HepG2 (cell line): ENCODE measurements around the gene IL1RL2. TPM values are rescaled to one million over a fixed set of nuclear protein-coding genes. Genes with fewer than 3 reads are reported as not detected.

Source experiments
- ATAC-seq: fragments of 200-7000 bp; cut with Tn5 transposase; 3 replicates; pipeline ENCODE4 v1.9.1; 2020; ENCODE audit warnings: mild to moderate bottlenecking, moderate library complexity
- BruUV-seq: library from RNA; stranded (reverse); fragments of 400-500 nt; replicated peaks from 2 replicates; lab custom pipeline; 2021; lab: Mats Ljungman, UMichigan
- CTCF ChIA-PET: fragments of 300-600 bp; formaldehyde crosslinking; extraction: SDS; loops from one replicate; lab custom pipeline; 2021; ENCODE audit warnings: low total read pairs, inconsistent platforms, low intra/inter-chr PET ratio; lab: Yijun Ruan, JAX
- POLR2A ChIA-PET: fragments of 350-600 bp; sonication (Branson Sonifier 250); formaldehyde crosslinking; loops from one replicate; lab custom pipeline; 2020; ENCODE audit warnings: antibody characterized with exemption, inconsistent platforms; lab: Yijun Ruan, JAX
- DNase-seq: peaks from one replicate; pipeline ENCODE4 v3.0.0-alpha.2; 2015; ENCODE audit warnings: low spot score
- FAIRE-seq: peaks from 3 replicates; lab custom pipeline; 2011; peaks lifted over from hg19 to GRCh38; lab: Jason Lieb, UNC
- H2AFZ ChIP-seq: one replicate; pipeline ENCODE4 v1.6.1; 2011; ENCODE audit warnings: low read length, inconsistent platforms
- H3K27ac ChIP-seq: fragments of 300-600 bp; 3 replicates; pipeline ENCODE4 v1.8.0; 2011; ENCODE audit warnings: mixed run types, mild to moderate bottlenecking, mixed read lengths, low read length, inconsistent platforms; ENCODE audit not compliant: insufficient read depth; ENCODE audit errors: extremely low read length
- H3K27me3 ChIP-seq, 2 experiments: fragments of 200-600 bp in 1 of 2; 2 replicates in 1 of 2; 3 replicates in 1 of 2; pipeline versions ENCODE4 v1.6.0 to v1.8.0; 2011; ENCODE audit warnings: low read length in 2 of 2, mild to moderate bottlenecking in 2 of 2, moderate library complexity in 2 of 2, inconsistent platforms in 1 of 2; ENCODE audit not compliant: insufficient read depth in 2 of 2, control insufficient read depth in 1 of 2
- H3K36me3 ChIP-seq, 2 experiments: fragments of 200-600 bp in 1 of 2; replicated peaks in 1 of 2; 2 replicates in 1 of 2; 3 replicates in 1 of 2; pipeline versions ENCODE4 v1.5.1 to v1.8.0; 2011; ENCODE audit warnings: low read length in 2 of 2, inconsistent platforms in 1 of 2; ENCODE audit not compliant: insufficient read depth in 2 of 2, control insufficient read depth in 1 of 2
- H3K4me1 ChIP-seq: 2 replicates; pipeline ENCODE4 v1.5.1; 2012; ENCODE audit warnings: low read length, inconsistent platforms; ENCODE audit not compliant: insufficient read depth
- H3K4me2 ChIP-seq: 2 replicates; pipeline ENCODE4 v1.6.0; 2011; ENCODE audit warnings: low read depth, low read length, inconsistent platforms
- H3K4me3 ChIP-seq, 3 experiments: fragments of 200-600 bp in 1 of 3; sonication (generic), shearing (Covaris generic) in 1 of 3; replicated peaks in 1 of 3; 2 replicates each; pipeline ENCODE4 v1.5.1; 2011 to 2016; ENCODE audit warnings: low read length in 3 of 3, inconsistent platforms in 2 of 3, low read depth in 2 of 3, mild to moderate bottlenecking in 2 of 3, control low read depth in 1 of 3, mixed read lengths in 1 of 3; ENCODE audit not compliant: insufficient read depth in 1 of 3
- H3K79me2 ChIP-seq: one replicate; pipeline ENCODE4 v1.6.1; 2011; ENCODE audit warnings: low read length, inconsistent platforms; ENCODE audit not compliant: insufficient read depth
- H3K9ac ChIP-seq: 2 replicates; pipeline ENCODE4 v1.6.0; 2011; ENCODE audit warnings: mild to moderate bottlenecking, low read depth, low read length, inconsistent platforms; ENCODE audit not compliant: insufficient read depth
- H3K9me3 ChIP-seq: 2 replicates; pipeline ENCODE4 v1.5.1; 2012; ENCODE audit warnings: mild to moderate bottlenecking, low read length
- H4K20me1 ChIP-seq: 2 replicates; pipeline ENCODE4 v1.6.0; 2011; ENCODE audit warnings: inconsistent platforms, mild to moderate bottlenecking, low read length, moderate library complexity; ENCODE audit not compliant: insufficient read depth
- AGO2 ChIP-seq: fragments of 200-400 bp; formaldehyde crosslinking; optimal IDR thresholded peaks from 2 replicates; pipeline ENCODE3; 2017; ENCODE audit warnings: mild to moderate bottlenecking, low read depth, low read length, moderate library complexity
- CBX1 ChIP-seq: IDR thresholded peaks from one replicate; pipeline ENCODE4 v1.6.1; 2016; ENCODE audit warnings: antibody characterized with exemption, low read depth
- FOXM1 ChIP-seq: sonication (generic); formaldehyde crosslinking; IDR thresholded peaks from 2 replicates; pipeline ENCODE4 v1.5.0; 2020; ENCODE audit warnings: missing genetic modification reagents
- HNRNPH1 ChIP-seq: fragments of 200-400 bp; formaldehyde crosslinking; optimal IDR thresholded peaks from 2 replicates; pipeline ENCODE3; 2017; ENCODE audit warnings: mild to moderate bottlenecking, low read depth, low read length
- MLXIP ChIP-seq: sonication (generic); formaldehyde crosslinking; IDR thresholded peaks from 2 replicates; pipeline ENCODE4 v1.9.0; 2021; ENCODE audit warnings: missing genetic modification reagents, borderline replicate concordance
- RBM22 ChIP-seq: fragments of 200-400 bp; formaldehyde crosslinking; optimal IDR thresholded peaks from 2 replicates; pipeline ENCODE3; 2017; ENCODE audit warnings: mild to moderate bottlenecking, low read length, moderate library complexity
- SIX4 ChIP-seq: sonication (generic); formaldehyde crosslinking; IDR thresholded peaks from 2 replicates; pipeline ENCODE4 v1.4.0; 2020; ENCODE audit warnings: missing genetic modification reagents
- SUZ12 ChIP-seq: fragments of 150-350 bp; IDR thresholded peaks from 2 replicates; pipeline ENCODE4 v1.6.1; 2014; ENCODE audit warnings: low read depth, low read length
- TBX3 ChIP-seq: fragments of 450-650 bp; IDR thresholded peaks from 2 replicates; pipeline ENCODE4 v1.6.1; 2017; ENCODE audit warnings: antibody characterized with exemption, mild to moderate bottlenecking, inconsistent platforms, borderline replicate concordance
- ZBTB7A ChIP-seq: sonication (generic); formaldehyde crosslinking; IDR thresholded peaks from 2 replicates; pipeline ENCODE4 v1.8.0; 2022; ENCODE audit warnings: mild to moderate bottlenecking, missing genetic modification reagents
- ZNF543 ChIP-seq: sonication (generic); formaldehyde crosslinking; IDR thresholded peaks from 2 replicates; pipeline ENCODE4 v1.4.0; 2020; ENCODE audit warnings: mild to moderate bottlenecking, missing genetic modification reagents
- ZNF572 ChIP-seq: sonication (generic); formaldehyde crosslinking; IDR thresholded peaks from 2 replicates; pipeline ENCODE4 v1.5.1; 2020; ENCODE audit warnings: mild to moderate bottlenecking, missing genetic modification reagents
- ZNF749 ChIP-seq: sonication (generic); formaldehyde crosslinking; IDR thresholded peaks from 2 replicates; pipeline ENCODE4 v1.8.0; 2022; ENCODE audit warnings: mild to moderate bottlenecking, missing genetic modification reagents, moderate library complexity, borderline replicate concordance
- ZNF816 ChIP-seq: sonication (generic); formaldehyde crosslinking; IDR thresholded peaks from 2 replicates; pipeline ENCODE4 v1.8.0; 2022; ENCODE audit warnings: missing genetic modification reagents, mild to moderate bottlenecking, borderline replicate concordance
- WGBS: methylation state at CpG from one replicate; pipeline ENCODE4 v1.1.6; 2017; ENCODE audit warnings: low lambda C conversion rate; 5-methylcytosine and 5-hydroxymethylcytosine counted together
- in situ Hi-C: cut with HindIII; loops from 2 replicates; pipeline ENCODE4 v1.10.0; 2017; ENCODE audit warnings: low pct_unique_long_range_greater_than_20kb; ENCODE audit not compliant: extremely low pct_ligation_motif_present
- intact Hi-C: fragments of 100-400 bp; cut with micrococcal nuclease; formaldehyde crosslinking; loops from one replicate; pipeline ENCODE4 v1.10.0; 2022; ENCODE audit not compliant: unreplicated experiment
- polyA plus RNA-seq, 8 experiments: library from polyadenylated mRNA; depleted of rRNA in 3 of 8; stranded (reverse) in 7 of 8; unstranded in 1 of 8; fragments of >200 nt; fragmentation: Illumina TruSeq in 4 of 8; extraction: Trizol in 4 of 8; gene quantifications; 2 replicates each; pipeline versions ENCODE4 v1.2.1 to v1.2.3, GENCODE V29; 2011 to 2016; ENCODE audit warnings: low read depth in 4 of 8, missing spikeins in 1 of 8, mixed read lengths in 1 of 8; ENCODE audit not compliant: insufficient read depth in 1 of 8
- total RNA-seq, 5 experiments: library from RNA; depleted of rRNA; stranded (reverse); fragments of >200 nt; fragmentation: Illumina TruSeq; extraction: Trizol; gene quantifications; 2 replicates each; pipeline ENCODE4 v1.2.3, GENCODE V29; 2016; ENCODE audit warnings: low read depth in 1 of 5
- TF ChIP-seq, protein P1 (sequence below): IDR thresholded peaks from 2 replicates; pipeline ENCODE4 v1.6.1; 2016; ENCODE audit warnings: mild to moderate bottlenecking
- TF ChIP-seq, protein P2 (sequence below): sonication (generic); formaldehyde crosslinking; IDR thresholded peaks from 2 replicates; pipeline ENCODE4 v1.4.0; 2020; ENCODE audit warnings: missing genetic modification reagents, mild to moderate bottlenecking, borderline replicate concordance

Gene IL1RL2
- total and polyA plus RNA-seq, 2 of the 13 experiments (the other 11 are each of a cell fraction or from before 2014, with no cell fraction given): 0.03 TPM; not detected in 1

DNA sequence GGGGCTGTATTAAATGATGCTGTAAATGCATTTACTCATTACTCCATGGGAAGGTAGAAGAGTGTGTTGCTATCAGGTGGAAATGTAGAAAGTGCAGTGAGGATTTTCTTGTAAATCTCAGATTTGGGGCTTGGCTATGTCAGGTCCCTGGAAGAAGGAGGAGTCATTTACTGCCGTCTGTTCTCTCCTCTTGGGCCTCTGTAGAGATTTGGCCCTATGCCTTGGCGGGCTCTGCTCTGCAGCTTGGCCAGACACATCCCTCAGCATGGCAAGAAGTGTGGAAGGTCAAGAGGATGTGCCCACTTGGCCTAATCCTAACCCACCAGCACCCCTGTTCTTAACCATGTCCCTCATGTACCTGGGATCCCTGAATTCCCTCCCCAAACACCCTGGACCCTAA lies 37.6 kb upstream of the IL1RL2 start (continued):
- TF ChIP-seq ZNF749 (CRISPR knock-in tag) (no peak), SIX4 (CRISPR knock-in tag) (no peak), CBX1 (no peak), TBX3 (no peak), ZBTB7A (CRISPR knock-in tag) (0 out of 2 replicates have a peak, but pooled peaks have one; percentile 33), MLXIP (CRISPR knock-in tag) (no peak)
- TF ChIP-seq, protein P1, sequence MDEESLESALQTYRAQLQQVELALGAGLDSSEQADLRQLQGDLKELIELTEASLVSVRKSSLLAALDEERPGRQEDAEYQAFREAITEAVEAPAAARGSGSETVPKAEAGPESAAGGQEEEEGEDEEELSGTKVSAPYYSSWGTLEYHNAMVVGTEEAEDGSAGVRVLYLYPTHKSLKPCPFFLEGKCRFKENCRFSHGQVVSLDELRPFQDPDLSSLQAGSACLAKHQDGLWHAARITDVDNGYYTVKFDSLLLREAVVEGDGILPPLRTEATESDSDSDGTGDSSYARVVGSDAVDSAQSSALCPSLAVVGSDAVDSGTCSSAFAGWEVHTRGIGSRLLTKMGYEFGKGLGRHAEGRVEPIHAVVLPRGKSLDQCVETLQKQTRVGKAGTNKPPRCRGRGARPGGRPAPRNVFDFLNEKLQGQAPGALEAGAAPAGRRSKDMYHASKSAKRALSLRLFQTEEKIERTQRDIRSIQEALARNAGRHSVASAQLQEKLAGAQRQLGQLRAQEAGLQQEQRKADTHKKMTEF: no peak

DNA sequence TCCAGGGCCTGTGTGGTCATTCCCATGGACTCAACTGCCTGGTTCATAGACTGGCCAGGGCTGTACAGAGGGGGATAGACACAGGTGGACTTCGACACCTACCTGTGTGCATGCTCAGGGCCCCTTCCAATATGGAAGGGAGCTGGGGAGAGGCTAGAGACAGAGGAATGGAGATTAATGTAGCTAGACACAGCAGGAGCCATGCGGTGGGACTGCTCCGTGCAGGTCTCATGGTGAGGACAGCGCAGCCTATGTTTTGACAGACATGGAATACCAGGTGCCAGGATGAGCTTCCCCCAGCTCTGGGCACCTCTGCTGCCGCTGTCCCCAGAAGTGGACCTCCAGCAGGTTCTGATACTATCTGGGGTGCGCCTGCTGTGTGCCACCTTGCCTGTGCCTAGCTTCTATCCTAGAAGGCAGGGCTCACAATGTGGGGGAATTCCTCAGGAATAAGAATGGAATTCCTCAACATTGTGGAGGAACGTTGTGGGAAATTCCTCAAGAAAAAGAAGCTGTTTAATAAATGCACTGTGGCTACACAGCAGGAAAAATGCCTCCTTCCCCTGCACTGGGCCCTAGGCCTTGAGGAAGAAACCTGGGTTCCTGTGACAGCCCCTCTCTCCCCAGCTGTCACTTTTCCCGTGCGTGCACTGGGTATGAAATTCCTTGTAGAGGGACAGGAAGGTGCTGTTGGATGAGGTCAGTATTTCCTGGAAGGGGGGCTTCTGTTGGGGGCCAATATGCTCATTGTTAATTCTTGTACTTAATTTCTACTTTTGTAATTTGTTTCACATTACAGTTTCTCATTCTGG lies 37.0 kb upstream of the IL1RL2 start:
- ATAC-seq: no peak; the same call in 2 of the 3 replicates
- Histone ChIP-seq H3K27ac (no peak overlapping the region), H3K9me3 (peaks cover 4% of the 10 kb centered on the region; the same call in 1 of the 2 replicates), H3K4me1 (peaks cover 95% of the 10 kb centered on the region), H2AFZ (no peak overlapping the region), H3K27me3 (no peaks in the 10 kb centered on the region), H4K20me1 (no peaks in the 10 kb centered on the region), H3K79me2 (peaks cover 81% of the 10 kb centered on the region), H3K36me3 (peaks cover 21 to 79% of the 10 kb centered on the region in 2 experiments), H3K9ac (no peak overlapping the region), H3K4me3 (no peak overlapping the region), H3K4me2 (peak overlapping the region; percentile 12; the same call in 1 of the 2 replicates)
- POLR2A ChIA-PET: no interaction called here
- in situ Hi-C loops (no loop called here), intact Hi-C loops (no loop called here)
- CTCF ChIA-PET: no interaction called here
- no peak for FAIRE-seq
- no peak for DNase-seq
- WGBS: 95% methylated on average over 9 of the region's 9 CpGs
- BruUV-seq: no TSS peak
- peak; percentile 50 for TF ChIP-seq AGO2
- no peak for TF ChIP-seq ZNF543 (CRISPR knock-in tag)
- TF ChIP-seq SUZ12: no peak
- no peak for TF ChIP-seq ZNF816 (CRISPR knock-in tag)
- TF ChIP-seq, protein P2, sequence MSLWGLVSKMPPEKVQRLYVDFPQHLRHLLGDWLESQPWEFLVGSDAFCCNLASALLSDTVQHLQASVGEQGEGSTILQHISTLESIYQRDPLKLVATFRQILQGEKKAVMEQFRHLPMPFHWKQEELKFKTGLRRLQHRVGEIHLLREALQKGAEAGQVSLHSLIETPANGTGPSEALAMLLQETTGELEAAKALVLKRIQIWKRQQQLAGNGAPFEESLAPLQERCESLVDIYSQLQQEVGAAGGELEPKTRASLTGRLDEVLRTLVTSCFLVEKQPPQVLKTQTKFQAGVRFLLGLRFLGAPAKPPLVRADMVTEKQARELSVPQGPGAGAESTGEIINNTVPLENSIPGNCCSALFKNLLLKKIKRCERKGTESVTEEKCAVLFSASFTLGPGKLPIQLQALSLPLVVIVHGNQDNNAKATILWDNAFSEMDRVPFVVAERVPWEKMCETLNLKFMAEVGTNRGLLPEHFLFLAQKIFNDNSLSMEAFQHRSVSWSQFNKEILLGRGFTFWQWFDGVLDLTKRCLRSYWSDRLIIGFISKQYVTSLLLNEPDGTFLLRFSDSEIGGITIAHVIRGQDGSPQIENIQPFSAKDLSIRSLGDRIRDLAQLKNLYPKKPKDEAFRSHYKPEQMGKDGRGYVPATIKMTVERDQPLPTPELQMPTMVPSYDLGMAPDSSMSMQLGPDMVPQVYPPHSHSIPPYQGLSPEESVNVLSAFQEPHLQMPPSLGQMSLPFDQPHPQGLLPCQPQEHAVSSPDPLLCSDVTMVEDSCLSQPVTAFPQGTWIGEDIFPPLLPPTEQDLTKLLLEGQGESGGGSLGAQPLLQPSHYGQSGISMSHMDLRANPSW (CRISPR knock-in tag): no peak
- 0 out of 2 replicates have a peak, but pooled peaks have one; percentile 39 for TF ChIP-seq ZNF572
- no peak for TF ChIP-seq FOXM1 (CRISPR knock-in tag)
- TF ChIP-seq RBM22: peak; percentile 28
- TF ChIP-seq HNRNPH1: peak; percentile 50
